Coronary artery (tissue), 2 donors: ENCODE measurements around the gene HSF2.

Source experiments
- DNase-seq: peaks from one replicate; pipeline ENCODE4 v3.0.0-alpha.2; 2017; ENCODE audit warnings: low spot score
- H3K27ac ChIP-seq, 2 donors: fragments of 200-600 bp; sonication (generic); one replicate each; pipeline ENCODE4 v1.5.1; 2016 to 2019
- H3K4me3 ChIP-seq: fragments of 200-600 bp; sonication (generic); 2 replicates; pipeline ENCODE4 v1.5.1; 2016; ENCODE audit warnings: mild to moderate bottlenecking, moderate library complexity
- CTCF ChIP-seq: fragments of 200-600 bp; sonication (generic); IDR thresholded peaks from one replicate; pipeline ENCODE4 v1.5.1; 2019; ENCODE audit warnings: antibody characterized with exemption

HSF2 gene

GRCh38 chr6:122407712-122408111, 8.3 kb downstream of the HSF2 start:
- no peak overlapping the region for H3K27ac ChIP-seq

GRCh38 chr6:122408240-122408639, 8.8 kb downstream of the HSF2 start:
- no peak overlapping the region for H3K27ac ChIP-seq
- no peak overlapping the region for H3K4me3 ChIP-seq
- DNase-seq: no peak
- TF ChIP-seq CTCF: no peak

More at GRCh38 chr6:122407712-122408111, 8.3 kb downstream of the HSF2 start:
- DNase-seq: no peak
- H3K4me3 ChIP-seq: no peak overlapping the region
- no peak for TF ChIP-seq CTCF

GRCh38 chr6:122408702-122409458, 9.4 kb downstream of the HSF2 start:
- Histone ChIP-seq H3K4me3 (no peak overlapping the region), H3K27ac (no peak overlapping the region)
- TF ChIP-seq CTCF: no peak
- no peak for DNase-seq

GRCh38 chr6:122412001-122412400, 12.5 kb downstream of the HSF2 start:
- no peak overlapping the region for H3K27ac ChIP-seq
- no peak for DNase-seq
- TF ChIP-seq CTCF: no peak
- no peak overlapping the region for H3K4me3 ChIP-seq

GRCh38 chr6:122416825-122417224, 17.4 kb downstream of the HSF2 start:
- Histone ChIP-seq H3K4me3 (no peak overlapping the region), H3K27ac (no peak overlapping the region)
- no peak for DNase-seq
- TF ChIP-seq CTCF: no peak

GRCh38 chr6:122422003-122422402, 22.6 kb downstream of the HSF2 start:
- TF ChIP-seq CTCF: no peak
- no peak overlapping the region for H3K4me3 ChIP-seq
- DNase-seq: no peak
- no peak overlapping the region for H3K27ac ChIP-seq

- DNase-seq: no peak
- no peak for TF ChIP-seq CTCF
- Histone ChIP-seq H3K27ac (no peak overlapping the region), H3K4me3 (no peak overlapping the region)
Observed at GRCh38 chr6:122422614-122423267, 23.3 kb downstream of the HSF2 start.
